Endothelial cell of umbilical vein (primary cell): ENCODE measurements around the gene AP1M1. TPM values are rescaled to one million over a fixed set of nuclear protein-coding genes. Genes with fewer than 3 reads are reported as not detected.

Source experiments
- BruUV-seq: library from RNA; stranded (reverse); fragments of 400-500 nt; replicated peaks from 2 replicates; lab custom pipeline; 2021; lab: Mats Ljungman, UMichigan
- CTCF ChIA-PET: fragments of 300-600, 350-600 bp; sonication (Branson Sonifier 250); formaldehyde crosslinking; loops from one replicate; lab custom pipeline; 2021; ENCODE audit warnings: antibody characterized with exemption, inconsistent platforms; lab: Charles Lee
- POLR2A ChIA-PET: fragments of 300-600, 350-600 bp; sonication (Branson Sonifier 250); formaldehyde crosslinking; loops from one replicate; lab custom pipeline; 2021; ENCODE audit warnings: antibody characterized with exemption, inconsistent platforms; lab: Charles Lee
- DNase-seq: peaks from one replicate; pipeline ENCODE4 v3.0.0-alpha.2; 2011; ENCODE audit warnings: low read depth, low spot score
- FAIRE-seq: peaks from 2 replicates; lab custom pipeline; 2011; peaks lifted over from hg19 to GRCh38; lab: Jason Lieb, UNC
- H2AFZ ChIP-seq: 2 replicates; pipeline ENCODE4 v1.6.0; 2012; ENCODE audit warnings: low read depth, low read length, control low read depth, inconsistent platforms
- H3K27ac ChIP-seq: 2 replicates; pipeline ENCODE4 v1.5.1; 2011; ENCODE audit warnings: low read depth, mild to moderate bottlenecking, control low read depth, low read length, moderate library complexity; ENCODE audit not compliant: insufficient read depth
- H3K27me3 ChIP-seq, 2 experiments: 2 replicates each; pipeline versions ENCODE4 v1.6.0 to v1.6.1; 2011; ENCODE audit warnings: low read length in 2 of 2, mixed read lengths in 1 of 2; ENCODE audit not compliant: control insufficient read depth in 2 of 2, insufficient read depth in 2 of 2
- H3K36me3 ChIP-seq, 2 experiments: 2 replicates in 1 of 2; 3 replicates in 1 of 2; pipeline ENCODE4 v1.5.1; 2011; ENCODE audit warnings: low read length in 2 of 2, mild to moderate bottlenecking in 1 of 2, moderate library complexity in 1 of 2; ENCODE audit not compliant: control insufficient read depth in 2 of 2, insufficient read depth in 2 of 2; ENCODE audit errors: extremely low read depth in 1 of 2
- H3K4me1 ChIP-seq: 3 replicates; pipeline ENCODE4 v1.5.1; 2011; ENCODE audit warnings: mild to moderate bottlenecking, low read length; ENCODE audit not compliant: control insufficient read depth, insufficient read depth; ENCODE audit errors: extremely low read depth
- H3K4me2 ChIP-seq: 2 replicates; pipeline ENCODE4 v1.6.1; 2011; ENCODE audit warnings: low read length, control low read depth, mixed read lengths; ENCODE audit not compliant: insufficient read depth
- H3K4me3 ChIP-seq, 3 experiments: fragments of 200-600 bp in 1 of 3; sonication (generic), shearing (Covaris generic) in 1 of 3; replicated peaks in 1 of 3; 2 replicates each; pipeline ENCODE4 v1.5.1; 2011 to 2016; ENCODE audit warnings: control low read depth in 3 of 3, low read length in 3 of 3, mild to moderate bottlenecking in 2 of 3, inconsistent platforms in 1 of 3, low read depth in 1 of 3, moderate library complexity in 1 of 3; ENCODE audit not compliant: insufficient read depth in 1 of 3
- H3K79me2 ChIP-seq: 2 replicates; pipeline ENCODE4 v1.6.0; 2012; ENCODE audit warnings: low read length, inconsistent platforms; ENCODE audit not compliant: control insufficient read depth, insufficient read depth
- H3K9ac ChIP-seq: replicated peaks from 2 replicates; pipeline ENCODE3; 2011; ENCODE audit warnings: low read length, control low read depth; ENCODE audit not compliant: insufficient read depth; ENCODE audit errors: extremely low read depth
- H3K9me1 ChIP-seq: replicated peaks from 3 replicates; pipeline ENCODE4 v1.6.0; 2011; ENCODE audit warnings: mild to moderate bottlenecking, low read length; ENCODE audit not compliant: control insufficient read depth, insufficient read depth; ENCODE audit errors: extremely low read depth
- H3K9me3 ChIP-seq: replicated peaks from 2 replicates; pipeline ENCODE4 v1.5.1; 2012; ENCODE audit warnings: low read length, inconsistent platforms; ENCODE audit not compliant: control insufficient read depth, insufficient read depth
- H4K20me1 ChIP-seq: replicated peaks from 2 replicates; pipeline ENCODE3; 2011; ENCODE audit warnings: mild to moderate bottlenecking, low read length; ENCODE audit not compliant: control insufficient read depth, insufficient read depth; ENCODE audit errors: extremely low read depth
- FOS ChIP-seq: IDR thresholded peaks from 2 replicates; pipeline ENCODE4 v1.6.1; 2011; ENCODE audit warnings: mild to moderate bottlenecking, low read length, moderate library complexity, borderline replicate concordance; ENCODE audit not compliant: insufficient read depth
- GATA2 ChIP-seq: IDR thresholded peaks from 2 replicates; pipeline ENCODE4 v1.7.0; 2011; ENCODE audit warnings: low read depth, mild to moderate bottlenecking, moderate library complexity, mixed read lengths, low read length; ENCODE audit not compliant: insufficient read length, insufficient read depth
- JUN ChIP-seq: IDR thresholded peaks from 2 replicates; pipeline ENCODE4 v1.6.1; 2011; ENCODE audit warnings: borderline replicate concordance, low read depth; ENCODE audit not compliant: insufficient read length, insufficient read depth
- MYC ChIP-seq: IDR thresholded peaks from one replicate; pipeline ENCODE4 v1.6.1; 2011; ENCODE audit warnings: mild to moderate bottlenecking, low read depth, low read length
- POLR2A ChIP-seq: IDR thresholded peaks from 2 replicates; pipeline ENCODE4 v1.6.1; 2012; ENCODE audit warnings: low read depth, mild to moderate bottlenecking, control low read depth, low read length
- dilution Hi-C: fragments of 300-500 bp; cut with MboI; formaldehyde crosslinking; loops from one replicate; pipeline ENCODE4 v1.15.0; 2019; ENCODE audit warnings: low sequenced_read_pairs; ENCODE audit not compliant: extremely low pct_ligation_motif_present
- intact Hi-C: fragments of 100-400 bp; cut with micrococcal nuclease; formaldehyde crosslinking; loops from one replicate; pipeline ENCODE4 v1.10.0; 2022
- polyA plus RNA-seq, 4 experiments: library from polyadenylated mRNA; depleted of rRNA in 3 of 4; stranded (reverse) in 3 of 4; unstranded in 1 of 4; fragments of >200 nt; gene quantifications; 2 replicates each; pipeline versions ENCODE4 v1.2.1 to v1.2.3, GENCODE V29; 2011 to 2012; ENCODE audit warnings: missing spikeins in 1 of 4
- total RNA-seq: library from RNA; stranded (reverse); gene quantifications from 2 replicates; pipeline ENCODE4 v1.2.3, GENCODE V29; 2021
- TF ChIP-seq, protein P1 (sequence below): IDR thresholded peaks from 2 replicates; pipeline ENCODE4 v1.6.1; 2011; ENCODE audit not compliant: insufficient read depth, insufficient read length
- TF ChIP-seq, protein P2 (sequence below), 2 donors: IDR thresholded peaks; 1 replicate in 1 of 2; 2 replicates in 1 of 2; pipeline ENCODE4 v1.5.1; 2011; ENCODE audit warnings: low read length in 2 of 2, mild to moderate bottlenecking in 2 of 2, moderate library complexity in 2 of 2, control low read depth in 1 of 2, inconsistent platforms in 1 of 2, low read depth in 1 of 2; ENCODE audit not compliant: insufficient read depth in 1 of 2; ENCODE audit errors: extremely low read depth in 1 of 2

AP1M1 gene
- total and polyA plus RNA-seq, 2 donors (not counting 3 experiments of a cell fraction or from before 2014, with no cell fraction given): 99.3 to 129 TPM

DNA sequence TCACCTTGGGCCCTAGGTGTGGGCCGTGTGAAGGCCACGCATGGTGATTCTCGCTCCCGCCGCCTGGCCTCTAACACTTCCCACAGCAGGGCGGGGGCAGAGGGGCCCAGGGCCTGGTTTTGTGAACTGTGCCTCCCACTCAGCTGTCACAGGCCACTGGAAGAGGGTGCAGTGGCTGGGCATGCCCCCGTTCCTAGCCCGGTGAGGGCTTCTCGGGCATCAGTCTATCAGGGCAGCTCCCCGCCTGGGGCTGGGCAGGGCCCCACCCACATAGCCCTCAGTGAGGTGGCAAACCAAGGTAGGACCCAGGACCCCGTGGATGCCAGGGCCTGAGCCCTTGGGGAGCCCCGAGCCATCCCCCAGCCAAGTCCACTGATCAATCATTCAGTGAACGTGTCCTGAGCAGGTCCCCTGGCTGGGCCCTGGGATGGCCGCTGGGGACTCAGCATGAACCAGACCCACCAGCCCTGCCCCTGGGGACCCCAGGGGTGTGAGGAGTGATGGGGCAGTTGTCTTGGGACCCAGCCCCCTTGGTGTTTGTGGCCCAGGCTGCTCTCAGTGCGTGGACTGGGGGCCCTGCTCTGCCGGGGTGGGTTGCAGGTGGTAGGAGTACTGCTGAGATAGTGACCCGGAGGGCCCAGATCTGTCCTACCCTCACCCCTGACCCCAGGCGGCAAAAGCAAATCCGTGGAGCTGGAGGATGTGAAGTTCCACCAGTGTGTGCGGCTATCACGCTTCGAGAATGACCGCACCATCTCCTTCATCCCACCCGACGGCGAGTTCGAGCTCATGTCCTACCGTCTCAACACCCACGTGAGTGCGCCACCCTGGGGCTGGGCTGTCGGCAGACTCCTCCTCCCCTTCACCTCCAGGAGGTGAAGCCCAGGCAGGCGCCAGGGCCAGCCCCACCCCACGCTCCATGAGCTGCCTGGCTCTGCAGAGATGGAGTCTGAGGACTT lies 29.4 kb downstream of the AP1M1 start:
- BruUV-seq: no TSS peak
- no peak overlapping the region for H3K4me2 ChIP-seq
- no peak overlapping the region for H3K27ac ChIP-seq
- TF ChIP-seq POLR2A (no peak), JUN (no peak), GATA2 (no peak), MYC (no peak)
- TF ChIP-seq, protein P1, sequence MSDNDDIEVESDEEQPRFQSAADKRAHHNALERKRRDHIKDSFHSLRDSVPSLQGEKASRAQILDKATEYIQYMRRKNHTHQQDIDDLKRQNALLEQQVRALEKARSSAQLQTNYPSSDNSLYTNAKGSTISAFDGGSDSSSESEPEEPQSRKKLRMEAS: no peak
- H3K4me1 ChIP-seq: no peaks in the 10 kb centered on the region
- intact Hi-C loops: no loop called here
- H2AFZ ChIP-seq: no peak overlapping the region
- no peaks in the 10 kb centered on the region for H3K9me3 ChIP-seq
- DNase-seq (no peak), FAIRE-seq (no peak)
- H3K9ac ChIP-seq: no peak overlapping the region
- ChIA-PET POLR2A (no interaction called here), CTCF (no interaction called here)
- no peaks in the 10 kb centered on the region for H3K27me3 ChIP-seq
- H3K9me1 ChIP-seq: no peaks in the 10 kb centered on the region
- no peaks in the 10 kb centered on the region for H4K20me1 ChIP-seq
- H3K36me3 ChIP-seq: peaks cover 11 to 60% of the 10 kb centered on the region in 2 experiments
- dilution Hi-C loops: no loop called here
- H3K4me3 ChIP-seq: no peak overlapping the region
- H3K79me2 ChIP-seq: peaks cover 4% of the 10 kb centered on the region

DNA sequence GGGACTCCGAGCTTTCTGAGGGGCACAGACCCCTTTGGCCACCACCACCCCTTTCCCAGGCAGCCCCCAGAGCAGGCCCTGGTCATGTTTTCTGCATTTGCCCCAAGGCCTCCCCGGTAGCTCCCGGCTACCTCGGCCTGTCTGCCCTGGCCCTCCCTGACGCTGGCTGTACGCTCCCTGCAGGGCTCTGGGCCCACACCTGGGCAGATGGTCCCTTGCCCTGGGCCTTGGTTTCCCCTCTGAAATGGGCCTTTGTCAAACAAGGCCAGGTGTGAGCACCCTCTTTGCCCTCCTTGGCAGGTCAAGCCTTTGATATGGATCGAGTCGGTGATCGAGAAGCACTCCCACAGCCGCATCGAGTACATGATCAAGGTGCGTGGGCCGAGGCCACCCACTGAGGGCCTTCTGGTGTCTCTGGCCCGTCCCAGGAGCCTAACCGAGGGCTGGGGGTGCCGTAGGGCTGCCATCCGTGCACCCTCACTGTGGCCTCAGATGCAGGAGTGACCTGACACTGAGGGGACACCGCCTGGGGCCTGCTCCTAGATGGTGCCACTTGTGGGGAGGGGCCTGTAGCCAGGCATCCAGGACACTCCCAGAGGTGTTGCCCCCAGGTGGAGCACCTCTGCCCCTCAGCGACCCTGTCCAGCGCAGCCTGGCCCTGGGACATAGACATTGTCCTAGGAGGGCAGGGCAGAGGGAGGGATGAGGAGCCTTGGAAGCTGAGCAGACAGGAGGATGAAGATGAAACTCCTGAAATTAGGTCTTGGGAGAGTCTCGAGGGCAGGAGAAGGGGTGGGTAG lies 30.3 kb downstream of the AP1M1 start:
- H3K79me2 ChIP-seq: peaks cover 3% of the 10 kb centered on the region
- H3K36me3 ChIP-seq: peaks cover 10 to 65% of the 10 kb centered on the region in 2 experiments
- H3K9me3 ChIP-seq: no peaks in the 10 kb centered on the region
- H3K9me1 ChIP-seq: no peaks in the 10 kb centered on the region
- no peaks in the 10 kb centered on the region for H3K4me1 ChIP-seq
- no peak overlapping the region for H3K27ac ChIP-seq
- no peak for FAIRE-seq
- H2AFZ ChIP-seq: no peak overlapping the region
- no peaks in the 10 kb centered on the region for H4K20me1 ChIP-seq
- H3K9ac ChIP-seq: no peak overlapping the region
- CTCF ChIA-PET: no interaction called here
- no TSS peak for BruUV-seq
- POLR2A ChIA-PET: no interaction called here
- H3K4me2 ChIP-seq: no peak overlapping the region
- intact Hi-C loops: no loop called here
- H3K27me3 ChIP-seq: no peaks in the 10 kb centered on the region
- TF ChIP-seq, protein P2, sequence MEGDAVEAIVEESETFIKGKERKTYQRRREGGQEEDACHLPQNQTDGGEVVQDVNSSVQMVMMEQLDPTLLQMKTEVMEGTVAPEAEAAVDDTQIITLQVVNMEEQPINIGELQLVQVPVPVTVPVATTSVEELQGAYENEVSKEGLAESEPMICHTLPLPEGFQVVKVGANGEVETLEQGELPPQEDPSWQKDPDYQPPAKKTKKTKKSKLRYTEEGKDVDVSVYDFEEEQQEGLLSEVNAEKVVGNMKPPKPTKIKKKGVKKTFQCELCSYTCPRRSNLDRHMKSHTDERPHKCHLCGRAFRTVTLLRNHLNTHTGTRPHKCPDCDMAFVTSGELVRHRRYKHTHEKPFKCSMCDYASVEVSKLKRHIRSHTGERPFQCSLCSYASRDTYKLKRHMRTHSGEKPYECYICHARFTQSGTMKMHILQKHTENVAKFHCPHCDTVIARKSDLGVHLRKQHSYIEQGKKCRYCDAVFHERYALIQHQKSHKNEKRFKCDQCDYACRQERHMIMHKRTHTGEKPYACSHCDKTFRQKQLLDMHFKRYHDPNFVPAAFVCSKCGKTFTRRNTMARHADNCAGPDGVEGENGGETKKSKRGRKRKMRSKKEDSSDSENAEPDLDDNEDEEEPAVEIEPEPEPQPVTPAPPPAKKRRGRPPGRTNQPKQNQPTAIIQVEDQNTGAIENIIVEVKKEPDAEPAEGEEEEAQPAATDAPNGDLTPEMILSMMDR (IDR thresholded peaks at IDR 0.05; ENCODE audit: extremely low read depth in 1 of 2, insufficient read depth in 1 of 2, low read depth in 1 of 2, low read length in 2 of 2): no peak
- TF ChIP-seq FOS: no peak
- TF ChIP-seq, protein P1: no peak
- TF ChIP-seq POLR2A: no peak
- no peak overlapping the region for H3K4me3 ChIP-seq
- dilution Hi-C loops: no loop called here
- DNase-seq: no peak
